Type B pancreatic cell (in vitro differentiated cells): ENCODE data around the gene NACC2. TPM values are rescaled to one million over a fixed set of nuclear protein-coding genes. Genes with fewer than 3 reads are reported as not detected.

Experiments
- DNase-seq: peaks from one replicate; pipeline ENCODE4 v3.0.0; 2021; ENCODE audit warnings: mixed read lengths; ENCODE audit not compliant: unreplicated experiment; ENCODE audit errors: extremely low spot score
- H3K27ac Mint-ChIP-seq: 2 replicates; pipeline ENCODE4 v1.8.0; 2021; ENCODE audit warnings: mild to moderate bottlenecking, mixed read lengths
- H3K27me3 Mint-ChIP-seq: 2 replicates; pipeline ENCODE4 v1.8.0; 2021; ENCODE audit warnings: mixed read lengths
- H3K36me3 Mint-ChIP-seq: 2 replicates; pipeline ENCODE4 v1.8.0; 2021; ENCODE audit warnings: mixed read lengths
- H3K4me1 Mint-ChIP-seq: one replicate; pipeline ENCODE4 v1.8.0; 2021; ENCODE audit warnings: mixed read lengths; ENCODE audit not compliant: unreplicated experiment
- H3K4me3 Mint-ChIP-seq: 2 replicates; pipeline ENCODE4 v1.8.0; 2021; ENCODE audit warnings: mild to moderate bottlenecking, mixed read lengths
- H3K9me3 Mint-ChIP-seq: 2 replicates; pipeline ENCODE4 v1.8.0; 2021; ENCODE audit warnings: mixed read lengths
- CTCF ChIP-seq: fragments of 200-600 bp; sonication (generic); conservative IDR thresholded peaks from 2 replicates; pipeline ENCODE4 v1.5.0; 2021; ENCODE audit warnings: antibody characterized with exemption, mild to moderate bottlenecking
- total RNA-seq: library from RNA; stranded (reverse); gene quantifications from 2 replicates; pipeline ENCODE4 v1.2.1, GENCODE V29; 2021; ENCODE audit warnings: low replicate concordance

NACC2 gene
- total RNA-seq, 1 donor from 2014 or later, result 9.3 TPM

DNA sequence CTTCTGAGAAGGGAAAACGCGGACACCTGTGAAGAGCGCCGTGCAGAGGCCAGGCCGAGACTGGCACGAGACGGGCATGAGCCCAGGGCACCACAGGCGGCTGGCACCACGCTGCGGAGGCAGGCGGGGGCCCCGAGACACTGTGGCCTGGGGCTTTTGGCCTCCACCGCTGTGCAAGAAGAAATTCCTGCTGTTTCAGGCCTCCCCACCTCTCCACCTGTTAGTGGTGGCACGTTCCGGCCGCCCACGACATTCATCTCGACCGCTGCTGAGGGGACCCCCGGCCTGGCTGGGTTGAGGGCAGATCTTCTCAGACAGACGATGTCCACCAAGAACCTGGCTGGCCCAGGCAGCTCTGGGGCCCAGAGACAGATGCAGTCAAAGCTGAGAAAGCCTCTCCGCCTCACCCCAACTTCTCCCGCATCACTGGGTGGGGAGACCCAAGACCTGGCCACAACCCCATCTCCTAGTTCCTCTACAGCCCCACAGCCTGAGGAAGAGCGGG is 11.5 kb downstream of the NACC2 start:
- peaks cover 10% of the 10 kb centered on the region for H3K4me1 Mint-ChIP-seq
- H3K36me3 Mint-ChIP-seq, result no peaks in the 10 kb centered on the region
- no peak for DNase-seq
- no peak overlapping the region for H3K4me3 Mint-ChIP-seq
- no peak overlapping the region for H3K27ac Mint-ChIP-seq
- TF ChIP-seq CTCF, result no peak
- no peaks in the 10 kb centered on the region for H3K27me3 Mint-ChIP-seq
- H3K9me3 Mint-ChIP-seq, result no peaks in the 10 kb centered on the region

GRCh38 chr9:136082496-136083361 is 12.4 kb downstream of the NACC2 start:
- no peak overlapping the region for H3K27ac Mint-ChIP-seq
- no peaks in the 10 kb centered on the region for H3K27me3 Mint-ChIP-seq
- DNase-seq, result no peak
- no peaks in the 10 kb centered on the region for H3K9me3 Mint-ChIP-seq
- no peak for TF ChIP-seq CTCF
- peaks cover 10% of the 10 kb centered on the region for H3K4me1 Mint-ChIP-seq
- H3K36me3 Mint-ChIP-seq, result no peaks in the 10 kb centered on the region
- no peak overlapping the region for H3K4me3 Mint-ChIP-seq

GRCh38 chr9:136081826-136082495 is 13.1 kb downstream of the NACC2 start:
- Mint-ChIP-seq H3K36me3 (no peaks in the 10 kb centered on the region), H3K9me3 (no peaks in the 10 kb centered on the region), H3K27me3 (no peaks in the 10 kb centered on the region), H3K4me1 (peaks cover 9% of the 10 kb centered on the region), H3K4me3 (no peak overlapping the region), H3K27ac (no peak overlapping the region)
- no peak for DNase-seq
- no peak for TF ChIP-seq CTCF

GRCh38 chr9:136081113-136081825 is 13.8 kb downstream of the NACC2 start:
- no peak for DNase-seq
- no peak for TF ChIP-seq CTCF
- Mint-ChIP-seq H3K27ac (no peak overlapping the region), H3K36me3 (peaks cover 1% of the 10 kb centered on the region), H3K9me3 (no peaks in the 10 kb centered on the region), H3K27me3 (no peaks in the 10 kb centered on the region), H3K4me1 (peaks cover 4% of the 10 kb centered on the region), H3K4me3 (no peak overlapping the region)

DNA sequence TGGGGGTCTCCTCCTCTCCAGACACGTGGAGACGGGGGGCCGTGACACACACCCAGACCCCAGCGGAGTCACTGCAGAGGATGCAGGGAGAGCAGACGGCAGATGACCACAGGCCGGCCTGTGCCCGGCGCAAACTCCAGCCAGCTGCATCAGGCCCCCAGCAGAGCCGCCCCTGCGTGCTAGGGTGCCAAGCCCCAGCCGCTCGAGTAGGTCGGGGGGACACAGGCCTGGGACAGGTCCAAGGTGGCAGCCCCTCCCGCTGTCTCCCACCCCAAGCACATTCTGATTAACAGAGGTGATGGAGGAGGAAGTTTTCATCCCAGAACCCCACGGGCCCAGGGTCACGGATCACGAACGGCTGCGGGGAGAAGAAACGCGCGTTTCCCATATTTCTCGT is 14.4 kb downstream of the NACC2 start:
- TF ChIP-seq CTCF, result no peak
- no peak for DNase-seq
- H3K9me3 Mint-ChIP-seq, result no peaks in the 10 kb centered on the region
- H3K4me3 Mint-ChIP-seq, result no peak overlapping the region
- peaks cover 4% of the 10 kb centered on the region for H3K36me3 Mint-ChIP-seq
- H3K27me3 Mint-ChIP-seq, result no peaks in the 10 kb centered on the region
- H3K4me1 Mint-ChIP-seq, result peaks cover 4% of the 10 kb centered on the region
- no peak overlapping the region for H3K27ac Mint-ChIP-seq
